HG03103 (cell line): ENCODE measurements around the gene KIAA1671.

Experiments used
- ATAC-seq: cut with Tn5 transposase; IDR thresholded peaks from one replicate; pipeline ENCODE4 v1.9.1; 2021; ENCODE audit warnings: low read depth; ENCODE audit not compliant: unreplicated experiment

The KIAA1671 gene

DNA sequence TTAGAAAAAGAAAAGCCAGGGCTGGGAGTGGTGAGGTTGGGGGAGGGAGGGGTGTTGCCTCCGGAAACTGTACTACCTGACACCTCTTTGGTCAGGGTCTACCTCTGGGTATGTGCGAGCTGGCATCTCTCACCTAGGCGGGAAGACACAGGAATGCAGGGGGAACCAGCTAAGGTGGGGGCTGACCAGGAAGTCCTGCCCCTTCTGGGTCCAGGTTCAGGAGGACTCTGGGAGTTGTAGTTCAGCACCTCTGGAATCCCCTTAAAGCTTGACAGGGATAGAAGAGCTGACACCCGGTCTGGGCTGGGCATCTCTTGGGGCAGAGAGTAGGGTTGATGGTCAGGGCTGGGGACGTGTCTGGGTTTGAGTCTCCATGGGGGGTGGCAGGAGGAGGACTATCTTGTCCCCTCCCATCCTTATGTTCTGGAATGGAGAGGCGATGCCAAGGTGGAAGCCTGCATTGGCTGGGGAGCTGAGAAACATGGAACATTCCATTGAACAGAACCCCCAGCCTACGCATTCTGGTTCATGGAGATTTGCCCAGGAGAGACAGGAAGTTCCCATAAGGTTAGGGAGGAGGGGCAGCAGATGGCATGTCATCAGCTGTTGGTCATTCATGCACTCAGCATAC is 2.1 kb upstream of the KIAA1671 start:
- ATAC-seq, result no peak

- no peak for ATAC-seq
These were observed 394 bp downstream of the KIAA1671 start for GRCh38 chr22:24952837-24953383.

DNA sequence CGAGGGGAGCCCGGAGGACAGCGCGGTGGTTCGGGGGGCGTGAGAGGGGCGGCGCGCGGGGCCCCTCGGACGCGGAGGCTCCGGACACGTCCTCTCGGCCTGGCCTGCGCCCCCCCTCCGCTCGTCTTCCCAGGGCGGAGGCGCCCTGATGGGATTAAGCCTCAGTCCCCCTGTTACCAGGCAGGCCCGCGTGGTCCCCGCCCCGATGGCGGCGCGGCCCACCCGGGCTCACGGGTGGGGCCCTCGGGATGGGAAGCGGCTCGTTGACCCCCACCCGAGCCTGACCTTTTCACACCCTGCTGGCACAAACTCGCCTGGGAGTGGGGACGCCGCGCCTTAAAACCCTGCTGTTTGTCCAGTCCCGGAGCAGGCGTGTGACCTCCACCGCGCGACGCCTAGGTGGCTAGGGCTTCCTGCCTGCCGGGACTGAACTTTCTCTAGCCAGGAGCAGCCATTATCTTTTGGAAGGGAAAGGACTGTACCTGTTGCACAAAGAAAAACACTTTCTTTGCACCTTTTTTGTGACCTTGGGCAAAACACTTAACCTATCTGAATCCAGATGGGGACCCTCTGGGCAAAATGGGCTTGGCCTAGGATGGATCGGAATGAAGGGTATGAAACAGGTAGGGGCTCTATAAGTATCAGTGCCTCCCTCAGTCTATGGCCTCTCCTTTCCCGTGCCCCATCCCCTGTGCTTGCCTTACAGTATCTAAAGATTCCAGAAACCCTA is 1.0 kb downstream of the KIAA1671 start:
- no peak for ATAC-seq

GRCh38 chr22:24954114-24954463 is 1.6 kb downstream of the KIAA1671 start:
- ATAC-seq, result no peak

DNA sequence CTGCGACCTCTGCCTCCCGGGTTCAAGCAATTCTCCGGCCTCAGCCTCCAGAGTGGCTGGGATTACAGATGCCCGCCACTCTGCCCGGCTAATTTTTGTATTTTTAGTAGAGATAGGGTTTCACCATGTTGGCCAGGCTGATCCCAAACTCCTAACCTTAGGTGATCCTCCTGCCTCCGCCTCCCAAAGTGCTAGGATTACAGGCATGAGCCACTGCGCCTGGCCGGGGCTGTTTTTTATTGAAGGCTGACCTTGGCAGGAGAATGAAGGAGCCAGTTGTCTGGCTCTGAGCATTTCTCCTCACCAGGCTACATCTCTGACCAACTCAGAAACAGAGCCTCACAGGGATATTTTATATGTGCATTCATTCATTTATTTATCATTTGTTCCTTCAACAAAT is 2.3 kb downstream of the KIAA1671 start:
- ATAC-seq, result no peak

- ATAC-seq, result no peak
These were observed 4.5 kb downstream of the KIAA1671 start for GRCh38 chr22:24957043-24957442.

- no peak for ATAC-seq
These were observed 8.8 kb downstream of the KIAA1671 start for GRCh38 chr22:24961217-24961844.

GRCh38 chr22:24962094-24962493 is 9.6 kb downstream of the KIAA1671 start:
- ATAC-seq, result no peak

- ATAC-seq, result no peak
These were observed 10.3 kb downstream of the KIAA1671 start for GRCh38 chr22:24962835-24963234.

DNA sequence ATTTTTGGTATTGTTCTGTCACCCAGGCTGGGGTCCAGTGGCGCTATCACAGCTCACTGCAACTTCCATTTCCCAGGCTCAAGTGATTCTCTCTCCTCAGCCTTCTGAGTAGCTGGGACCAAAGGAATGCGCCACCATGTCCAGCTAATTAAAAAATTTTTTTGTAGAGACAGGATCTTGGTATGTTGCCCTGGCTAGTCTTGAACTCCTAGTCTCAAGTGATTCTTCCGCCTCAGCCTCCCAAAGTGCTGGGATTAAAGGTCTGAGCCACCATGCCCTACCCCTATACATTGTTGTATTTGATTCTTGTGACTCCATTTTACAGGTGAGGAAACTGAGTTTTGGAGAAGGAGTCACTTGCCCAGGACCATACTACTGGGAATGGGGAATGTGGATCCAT is 11.9 kb downstream of the KIAA1671 start:
- ATAC-seq, result no peak

GRCh38 chr22:24965822-24966626 is 13.5 kb downstream of the KIAA1671 start:
- no peak for ATAC-seq

DNA sequence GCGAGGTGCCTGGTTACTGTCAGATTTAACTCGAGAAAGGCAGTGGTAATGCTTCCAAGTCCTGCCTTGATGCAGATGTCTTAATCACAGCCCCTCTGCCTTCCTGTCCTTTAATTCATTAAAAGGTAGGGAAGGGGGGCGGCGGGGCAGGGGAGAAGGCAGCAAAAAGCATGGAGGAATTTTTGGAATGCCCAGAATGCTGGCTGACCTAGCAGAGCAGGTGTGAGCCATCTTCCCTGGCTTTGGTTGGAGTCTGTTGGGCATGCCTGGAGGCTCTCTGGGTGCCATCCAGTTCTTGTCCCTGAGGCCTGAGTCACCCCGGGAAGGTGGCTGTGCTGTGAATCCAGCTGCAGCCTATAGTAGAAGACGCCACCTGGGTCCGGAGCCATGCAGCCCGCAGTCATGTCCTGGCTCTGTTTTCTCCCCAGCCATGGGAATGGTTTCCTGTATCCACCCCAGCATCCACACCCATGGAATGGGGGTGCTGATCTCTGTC is 15.6 kb downstream of the KIAA1671 start:
- ATAC-seq, result no peak

DNA sequence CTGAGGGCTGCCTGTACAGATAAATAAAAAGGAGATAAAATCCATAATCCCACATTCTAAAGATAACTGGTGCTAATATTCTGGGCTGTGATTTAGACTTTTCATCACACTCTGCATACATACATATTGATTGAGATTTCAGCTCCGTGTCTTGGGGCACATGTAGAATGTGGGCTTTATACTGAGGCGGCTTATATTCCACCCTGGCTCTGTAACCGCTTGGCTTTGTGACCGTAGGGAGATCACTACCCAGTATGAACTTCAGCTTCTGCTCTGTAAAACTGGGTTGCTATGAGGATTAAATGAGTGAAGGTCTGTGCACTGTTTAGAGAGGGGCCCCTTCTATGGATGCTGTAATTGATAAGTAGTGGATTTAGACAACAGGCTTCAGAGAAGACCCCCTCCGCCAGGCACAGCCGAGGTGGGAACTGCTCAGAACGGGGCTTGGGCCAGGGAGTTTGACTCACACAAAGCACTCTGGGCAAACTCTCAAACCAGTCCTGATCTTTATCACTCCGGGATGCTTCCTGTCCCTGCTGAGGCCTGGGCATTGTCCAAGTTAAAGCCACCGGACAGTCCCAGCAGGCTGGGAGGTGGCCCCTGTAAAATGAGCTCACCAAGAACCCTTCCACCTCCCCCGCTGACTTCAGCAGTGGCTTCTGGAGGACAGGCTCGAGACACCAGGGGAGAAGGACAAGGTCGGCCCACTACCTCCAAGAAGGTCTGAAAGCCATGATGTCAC is 17.2 kb downstream of the KIAA1671 start:
- no peak for ATAC-seq

DNA sequence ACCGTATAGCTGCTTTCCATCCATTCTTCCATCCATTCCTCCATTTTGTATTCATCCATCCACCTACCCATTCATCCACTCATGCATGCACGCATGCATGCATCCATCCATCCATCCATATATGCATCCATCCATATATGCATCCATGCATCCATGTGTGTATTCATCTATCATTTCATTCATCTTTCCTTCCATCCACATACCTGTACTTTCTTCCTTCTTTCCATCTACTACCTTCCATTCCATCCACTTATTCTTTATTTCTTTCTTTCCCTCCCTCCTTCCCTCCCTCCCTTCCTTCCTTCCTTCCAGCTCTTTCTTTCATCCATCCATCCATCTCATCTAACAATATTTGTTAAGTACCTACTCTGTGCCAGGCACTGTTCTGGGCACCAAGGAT is 19.9 kb downstream of the KIAA1671 start:
- ATAC-seq, result no peak

- no peak for ATAC-seq
These were observed 21.4 kb downstream of the KIAA1671 start for GRCh38 chr22:24973872-24974271.

- ATAC-seq, result no peak
These were observed 22.7 kb downstream of the KIAA1671 start for GRCh38 chr22:24975125-24975640.

GRCh38 chr22:24975813-24976341 is 23.4 kb downstream of the KIAA1671 start:
- ATAC-seq, result no peak

- ATAC-seq, result no peak
These were observed 24.1 kb downstream of the KIAA1671 start for GRCh38 chr22:24976442-24977218.
